ENCODE data around the gene IGLL5.
"Not testable (repeated sequence)": the region's sequence is repeated elsewhere in the genome, so short reads cannot be mapped to it uniquely, and the experiment has no call there.

The IGLL5 gene

DNA sequence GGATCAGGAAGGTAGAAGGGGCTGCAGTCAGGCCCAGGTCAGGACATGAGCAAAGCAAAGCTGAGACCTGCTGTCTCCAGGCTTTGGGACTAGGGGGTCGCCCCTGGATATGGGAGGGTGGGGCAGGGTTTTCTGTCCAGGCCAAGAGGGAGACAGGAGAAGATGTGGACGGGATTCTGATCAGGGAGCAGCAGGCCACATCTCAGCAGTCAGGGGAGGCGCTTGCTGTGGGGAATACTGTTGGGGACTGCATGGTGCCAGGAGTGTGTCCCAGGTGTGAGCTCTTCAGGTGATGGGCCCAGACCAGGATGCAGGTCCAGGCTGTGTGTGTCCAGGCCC is 29.3 kb downstream of the IGLL5 start:
- DNase-seq = no peak

DNA sequence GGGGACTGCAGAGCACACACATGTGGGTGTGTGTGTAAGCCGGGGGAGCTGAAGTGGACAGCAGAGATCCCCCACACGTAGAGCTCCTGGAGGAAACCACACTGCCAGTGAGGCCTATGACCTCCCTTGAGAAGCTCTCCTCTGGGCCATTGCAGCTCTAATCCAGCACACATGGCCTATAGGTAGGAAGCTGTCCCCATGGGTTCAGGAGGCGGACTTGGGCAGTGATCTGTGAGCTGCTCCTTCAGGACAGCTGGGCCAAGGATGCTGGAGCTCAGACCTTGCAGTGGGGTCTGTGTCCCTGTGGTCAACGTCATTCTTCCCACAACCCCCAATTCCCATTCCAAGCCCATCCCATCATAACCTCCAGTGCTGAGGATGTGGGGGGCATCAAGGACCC is 29.8 kb downstream of the IGLL5 start:
- DNase-seq = no peak

DNA sequence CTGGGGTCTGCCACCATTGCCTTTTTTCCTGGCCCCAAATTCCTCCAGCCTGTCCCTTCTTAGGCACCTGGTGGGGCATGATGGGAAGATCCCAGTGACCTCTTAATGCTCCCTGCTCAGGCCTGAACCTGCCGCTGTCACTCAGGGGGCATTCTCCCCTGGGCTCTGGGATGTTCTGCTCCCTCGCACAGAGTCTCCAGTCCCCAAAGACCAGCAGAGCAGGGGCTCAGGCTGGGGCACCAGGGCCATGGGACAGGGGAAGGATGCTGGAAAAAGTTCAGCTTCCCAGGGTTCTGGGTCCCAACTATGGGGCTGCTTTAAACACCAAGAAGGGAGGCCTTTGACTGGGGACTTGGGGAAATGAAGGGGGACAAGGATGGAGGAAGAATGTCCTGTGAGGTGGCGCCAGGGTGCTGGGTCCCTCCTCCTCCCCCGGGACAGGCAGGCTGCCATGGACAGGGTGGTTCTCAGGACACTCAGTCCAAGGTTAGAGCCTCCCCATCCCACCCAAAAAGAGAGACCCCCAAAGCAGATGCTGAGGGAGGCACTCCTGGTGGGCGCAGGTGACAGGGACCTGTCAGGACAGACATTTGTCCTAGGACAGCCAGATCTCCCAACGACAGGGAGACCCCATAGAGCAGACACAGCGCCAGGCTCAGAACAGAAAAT is 30.8 kb downstream of the IGLL5 start:
- DNase-seq = no peak

GRCh38 chr22:22919041-22919440 is 31.4 kb downstream of the IGLL5 start:
- DNase-seq = no peak

DNA sequence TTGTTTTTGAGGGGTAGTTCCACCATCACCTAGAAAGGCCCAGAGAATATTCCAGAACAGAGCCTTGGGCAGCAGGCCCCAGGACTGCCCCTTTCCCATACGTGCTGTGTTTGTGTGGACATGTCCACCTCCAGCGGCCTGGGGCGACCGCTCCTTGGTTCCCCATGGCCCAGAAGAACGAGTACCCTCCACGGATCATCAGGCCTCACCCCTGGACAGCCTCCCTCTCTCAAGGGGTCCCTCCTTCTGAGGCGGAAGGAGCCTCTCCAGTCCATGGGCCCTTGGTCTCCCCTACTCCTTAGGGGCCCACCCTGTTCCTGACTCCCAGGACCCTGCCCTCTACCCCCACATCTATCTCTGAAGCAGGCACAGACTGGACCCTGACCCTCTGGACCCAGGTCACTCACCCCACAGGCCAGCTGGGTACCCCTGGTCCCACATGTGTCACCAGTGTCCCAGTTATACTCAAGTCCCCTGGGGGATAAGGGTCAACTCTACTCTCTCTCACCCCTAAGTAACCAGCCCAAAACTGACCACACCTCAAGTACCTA is 32.6 kb downstream of the IGLL5 start:
- DNase-seq = no peak

DNA sequence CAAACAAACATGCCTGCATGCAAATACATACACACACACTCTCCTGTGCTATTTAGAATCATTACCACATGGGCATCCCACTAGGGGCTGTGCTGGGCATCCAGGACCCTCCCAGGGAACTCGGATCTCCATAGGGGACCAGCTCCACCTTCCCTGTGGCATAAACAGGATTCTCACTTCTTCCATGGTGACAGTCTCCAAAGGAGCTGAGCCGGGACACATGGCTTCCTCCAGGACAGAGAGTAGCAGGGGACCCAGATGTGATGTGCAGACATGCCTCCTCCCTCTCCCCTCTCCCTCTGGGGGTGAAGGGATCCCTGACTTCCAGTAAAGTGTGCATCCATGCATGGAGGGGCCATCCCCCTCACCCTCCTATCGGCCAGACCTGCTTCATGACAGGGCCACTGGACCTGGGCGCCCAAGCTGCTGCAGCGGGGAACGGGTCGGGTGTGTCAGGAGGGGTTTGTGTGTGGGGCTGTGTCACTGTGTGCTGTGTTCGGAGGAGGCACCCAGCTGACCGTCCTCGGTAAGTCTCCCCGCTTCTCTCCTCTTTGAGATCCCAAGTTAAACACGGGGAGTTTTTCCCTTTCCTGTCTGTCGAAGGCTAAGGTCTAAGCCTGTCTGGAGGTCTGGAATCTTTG is 33.4 kb downstream of the IGLL5 start:
- no peak for DNase-seq

DNA sequence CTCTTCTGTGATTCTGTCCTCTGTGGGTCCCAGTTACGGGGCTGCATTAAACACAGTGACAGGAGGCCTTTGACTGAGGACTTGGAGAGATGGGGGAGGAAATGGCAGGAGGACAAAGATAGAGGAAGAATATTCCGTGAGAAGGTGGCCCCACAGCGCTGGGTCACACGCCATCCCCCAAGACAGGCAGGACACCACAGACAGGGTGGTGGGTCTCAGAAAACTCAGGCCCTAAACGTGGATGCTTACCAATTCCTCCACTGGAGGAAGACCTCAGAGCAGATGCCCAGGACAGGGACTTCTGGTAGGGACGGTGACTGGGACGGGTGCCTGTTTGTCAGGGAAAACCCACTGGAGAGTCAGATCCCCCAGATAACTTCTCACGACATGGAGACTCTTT is 34.0 kb downstream of the IGLL5 start:
- DNase-seq = no peak

GRCh38 chr22:22922092-22922953 is 34.7 kb downstream of the IGLL5 start:
- DNase-seq = not testable (repeated sequence)

DNA sequence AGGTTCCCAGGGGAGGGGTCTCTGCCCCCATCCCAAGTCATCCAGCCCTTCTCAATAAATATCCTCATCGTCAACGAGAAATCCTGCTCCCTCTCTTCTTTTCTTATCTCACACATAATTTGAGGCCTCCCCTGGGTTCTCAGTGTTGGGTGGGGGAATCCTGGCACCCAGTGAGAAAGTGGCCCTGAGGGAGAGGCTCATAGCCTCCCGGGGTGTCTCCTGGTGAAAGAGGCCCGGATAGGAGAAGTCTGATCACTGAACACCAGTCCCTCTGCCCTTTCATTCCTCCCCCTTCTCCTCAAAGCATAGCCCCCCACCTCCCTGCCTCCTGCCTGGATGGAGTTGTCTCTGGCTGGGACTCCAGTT is 35.3 kb downstream of the IGLL5 start:
- DNase-seq = no peak

DNA sequence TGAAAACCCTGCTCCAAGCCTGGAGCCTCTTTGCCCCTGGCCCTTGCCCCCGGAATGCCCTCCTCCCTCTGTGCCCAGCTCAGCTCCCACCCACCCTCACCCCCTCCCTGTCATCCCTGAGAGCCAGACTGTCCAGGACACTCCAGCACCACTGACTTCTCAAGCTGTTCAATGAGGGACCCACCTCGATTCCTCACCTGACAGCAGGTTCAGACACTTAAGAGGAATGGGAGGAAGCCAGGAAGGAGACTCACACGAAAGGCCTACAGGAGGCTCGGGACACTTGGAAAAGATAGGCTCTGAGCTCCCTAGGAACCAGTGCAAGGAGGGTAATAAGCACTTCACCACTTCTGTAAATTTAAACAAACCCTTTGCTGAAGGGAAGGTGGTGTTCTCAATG is 35.8 kb downstream of the IGLL5 start:
- DNase-seq = no peak

DNA sequence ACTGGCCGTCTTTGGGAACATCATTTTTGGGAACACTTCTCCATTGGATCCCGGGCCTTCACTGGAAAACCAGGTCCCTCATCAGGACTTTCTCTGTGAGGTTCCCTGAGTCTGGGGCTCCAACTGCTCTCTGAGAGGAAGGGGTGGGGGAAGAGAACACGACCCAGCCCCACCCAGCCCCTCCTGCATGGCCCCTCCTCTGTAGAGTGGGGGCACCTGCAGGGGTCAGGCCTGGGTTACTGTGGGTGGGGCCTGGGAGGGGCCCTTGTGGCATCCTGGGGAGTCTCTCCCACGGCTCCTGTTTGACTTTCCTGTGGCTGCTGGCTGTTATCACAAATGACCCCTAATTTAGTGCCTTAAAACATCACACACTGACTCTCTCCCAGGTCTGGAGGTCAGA is 36.3 kb downstream of the IGLL5 start:
- no peak for DNase-seq

- no peak for DNase-seq
These were observed 36.9 kb downstream of the IGLL5 start for GRCh38 chr22:22924369-22925145.

- DNase-seq = no peak
These were observed 37.7 kb downstream of the IGLL5 start for GRCh38 chr22:22925146-22925804.

DNA sequence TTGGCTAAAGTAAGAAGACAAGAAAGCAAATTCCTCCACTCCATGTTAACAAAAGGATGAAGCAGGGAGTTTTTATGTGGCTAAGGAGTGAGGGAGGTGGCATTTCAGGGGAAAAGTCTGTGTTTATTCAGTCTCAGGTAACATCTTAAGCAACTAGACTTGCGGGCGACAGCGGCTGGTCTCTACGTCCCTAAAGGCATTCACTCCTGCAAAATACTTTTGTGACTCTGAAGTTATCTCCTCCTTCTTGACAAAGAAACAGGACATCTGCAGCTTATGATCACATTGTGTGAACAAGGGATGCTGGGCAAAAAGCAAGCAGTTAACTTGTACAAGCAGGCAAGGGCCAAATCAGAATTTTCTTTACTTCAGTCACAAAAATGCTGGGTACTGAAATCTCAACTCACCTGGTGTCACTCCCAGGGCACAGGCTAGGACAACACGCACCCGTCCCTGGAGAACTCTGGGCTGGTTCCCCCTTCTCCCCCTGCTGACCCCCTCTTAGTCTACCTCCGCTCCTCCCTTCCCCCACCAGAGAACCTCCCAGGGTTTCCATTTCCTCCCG is 38.3 kb downstream of the IGLL5 start:
- no peak for DNase-seq

DNA sequence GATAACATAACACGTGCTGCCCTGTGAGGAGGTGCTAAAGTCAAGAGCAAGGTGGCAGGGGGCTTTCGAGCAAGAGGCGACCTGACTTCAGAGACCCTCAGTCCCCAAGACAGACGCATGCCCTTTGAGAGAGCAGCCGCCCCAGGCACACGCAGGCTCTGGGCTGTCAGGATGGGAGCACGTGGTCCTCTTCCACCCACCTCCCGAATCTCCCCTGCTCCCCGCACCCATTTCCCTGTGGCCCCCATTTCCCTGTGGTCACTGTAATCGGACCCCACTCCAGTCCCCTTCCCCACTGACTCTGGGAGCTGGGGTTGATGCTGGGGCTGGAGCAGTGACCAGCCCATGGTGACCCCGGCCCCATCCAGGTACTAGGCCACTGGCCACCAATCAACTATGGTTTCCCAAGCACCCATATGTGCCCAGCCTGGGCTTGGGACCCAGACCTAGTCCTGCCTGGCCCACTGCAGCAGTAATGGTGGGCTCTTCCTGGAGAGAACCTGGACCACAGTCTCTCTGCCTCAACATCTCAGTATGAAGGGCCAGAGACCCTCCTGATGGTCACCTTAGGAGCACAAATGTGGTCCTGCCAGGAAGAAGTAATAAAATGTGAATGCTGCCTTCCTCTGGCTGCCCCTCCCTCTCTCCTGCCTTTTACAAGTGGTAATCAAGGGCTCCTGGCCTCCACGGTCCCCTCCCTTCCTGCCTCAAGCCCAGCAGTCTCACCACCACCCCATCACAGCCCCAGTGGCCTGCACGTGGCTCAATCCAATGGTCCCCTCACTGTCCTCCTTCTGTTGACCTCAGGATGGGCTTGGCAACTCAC is 39.0 kb downstream of the IGLL5 start:
- no peak for DNase-seq

DNA sequence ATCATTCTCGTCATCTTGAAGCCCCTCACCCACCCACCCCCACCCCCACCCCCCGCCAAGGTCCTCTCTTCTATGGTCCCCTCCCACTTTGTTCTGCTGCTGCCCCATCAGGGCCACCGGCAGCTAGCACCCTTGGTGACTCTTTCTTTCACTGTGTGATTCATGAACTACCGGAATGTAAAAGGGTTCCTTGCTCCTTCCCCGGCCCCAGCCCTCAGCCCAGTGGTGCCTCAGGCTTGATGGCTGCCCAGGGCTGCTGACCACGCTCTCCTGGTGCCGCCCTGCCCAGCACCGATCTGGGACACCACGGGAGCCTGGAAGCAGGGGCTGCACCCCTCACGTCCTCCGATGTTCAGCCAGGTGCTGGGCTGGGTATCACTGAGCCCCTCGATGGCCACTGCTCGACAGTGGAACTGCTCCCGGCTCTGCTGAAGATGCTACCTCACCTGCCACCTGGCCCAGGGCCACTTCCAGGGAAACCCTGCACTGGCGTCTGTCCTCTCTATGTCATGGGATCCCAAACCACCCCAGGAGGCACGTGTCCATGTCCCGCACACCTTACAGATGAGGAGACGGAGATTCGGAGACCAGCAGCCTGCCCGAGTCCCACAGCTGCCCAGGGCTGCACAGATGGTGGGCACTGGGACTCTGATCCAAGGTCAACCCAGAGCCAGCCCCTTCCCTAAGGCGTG is 39.7 kb downstream of the IGLL5 start:
- DNase-seq = no peak

DNA sequence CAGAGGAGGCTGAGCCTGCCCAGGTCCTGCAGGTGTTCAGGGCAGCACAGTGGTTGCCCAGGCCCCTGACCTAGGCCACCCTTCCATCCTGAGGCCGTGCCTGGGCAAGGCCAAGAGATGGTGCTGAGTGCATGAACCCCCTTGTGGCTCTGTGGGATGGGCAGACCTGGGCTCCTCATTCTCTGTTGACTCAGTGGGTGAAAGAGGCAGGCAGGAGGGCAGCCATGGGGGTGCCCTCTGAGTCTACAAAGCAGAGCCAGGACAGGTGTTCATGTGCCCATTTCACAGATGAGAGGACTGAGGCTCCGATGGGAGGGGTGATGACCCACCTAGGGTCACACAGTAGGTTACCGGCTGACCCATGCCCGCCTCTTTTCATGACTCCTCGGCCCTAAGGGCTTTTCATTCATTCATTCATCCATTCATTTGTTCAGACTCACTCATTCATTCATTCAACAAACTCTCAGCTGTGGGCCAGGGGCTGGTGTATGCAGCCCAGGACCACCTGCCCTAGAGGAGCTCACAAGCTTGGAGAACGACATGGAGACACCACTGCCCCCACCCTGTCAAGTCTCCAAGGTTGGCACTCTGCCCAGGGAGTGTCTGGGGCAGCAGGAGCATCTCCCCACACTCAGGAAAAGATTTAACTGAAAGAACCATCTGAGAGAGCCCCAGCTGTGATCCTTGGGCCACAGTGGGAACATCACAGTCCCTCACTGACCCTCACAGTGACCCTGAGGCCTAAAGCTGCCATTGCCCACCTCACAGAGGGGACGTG is 40.5 kb downstream of the IGLL5 start:
- DNase-seq = no peak

GRCh38 chr22:22928666-22929380 is 41.2 kb downstream of the IGLL5 start:
- DNase-seq = no peak
